H9 (cell line): ENCODE data around the gene SUPT3H. TPM values are rescaled to one million over a fixed set of nuclear protein-coding genes. Genes with fewer than 3 reads are reported as not detected.

Source experiments
- DNase-seq: peaks from one replicate; pipeline ENCODE4 v3.0.0-alpha.2; 2017
- H2AFZ ChIP-seq: one replicate; pipeline ENCODE4 v1.6.1; 2013; ENCODE audit warnings: mild to moderate bottlenecking, low read length, control low read depth, moderate library complexity
- H2AK5ac ChIP-seq: 2 replicates; pipeline ENCODE4 v1.6.1; 2013; ENCODE audit warnings: low read length, control low read depth, mixed read lengths; ENCODE audit not compliant: insufficient read length
- H2BK120ac ChIP-seq: one replicate; pipeline ENCODE4 v1.6.1; 2013; ENCODE audit warnings: low read depth, mild to moderate bottlenecking, low read length, control low read depth, inconsistent platforms; ENCODE audit not compliant: poor library complexity, severe bottlenecking
- H2BK12ac ChIP-seq: 2 replicates; pipeline ENCODE4 v1.6.1; 2013; ENCODE audit warnings: low read length, control low read depth, mixed read lengths, low read depth; ENCODE audit not compliant: insufficient read length
- H2BK15ac ChIP-seq: 2 replicates; pipeline ENCODE4 v1.6.1; 2013; ENCODE audit warnings: low read depth, low read length, control low read depth
- H2BK20ac ChIP-seq: one replicate; pipeline ENCODE4 v1.6.1; 2013; ENCODE audit warnings: low read depth, mild to moderate bottlenecking, low read length, control low read depth, inconsistent platforms; ENCODE audit not compliant: poor library complexity, severe bottlenecking
- H2BK5ac ChIP-seq: 2 replicates; pipeline ENCODE4 v1.6.1; 2013; ENCODE audit warnings: low read length, control low read depth, mixed read lengths; ENCODE audit not compliant: insufficient read length
- H3K14ac ChIP-seq: 2 replicates; pipeline ENCODE4 v1.6.1; 2013; ENCODE audit warnings: low read length, control low read depth; ENCODE audit not compliant: insufficient read depth
- H3K18ac ChIP-seq: 2 replicates; pipeline ENCODE4 v1.6.1; 2013; ENCODE audit warnings: low read depth, mild to moderate bottlenecking, mixed read lengths, low read length, control low read depth; ENCODE audit not compliant: insufficient read length
- H3K23ac ChIP-seq: 2 replicates; pipeline ENCODE4 v1.6.1; 2013; ENCODE audit warnings: low read length, control low read depth, mixed read lengths, low read depth; ENCODE audit not compliant: insufficient read length
- H3K23me2 ChIP-seq: 2 replicates; pipeline ENCODE4 v1.6.1; 2013; ENCODE audit warnings: low read depth, mild to moderate bottlenecking, mixed read lengths, low read length, control low read depth; ENCODE audit not compliant: insufficient read length, poor library complexity, severe bottlenecking
- H3K27ac ChIP-seq: 2 replicates; pipeline ENCODE4 v1.5.1; 2013; ENCODE audit warnings: low read length, control low read depth, mixed read lengths, low read depth; ENCODE audit not compliant: insufficient read length
- H3K27me3 ChIP-seq: 2 replicates; pipeline ENCODE4 v1.6.1; 2013; ENCODE audit warnings: low read length, control low read depth, inconsistent platforms; ENCODE audit not compliant: insufficient read depth
- H3K4ac ChIP-seq: 2 replicates; pipeline ENCODE4 v1.6.1; 2013; ENCODE audit warnings: low read depth, mild to moderate bottlenecking, control low read depth, inconsistent platforms, low read length, moderate library complexity
- H3K4me1 ChIP-seq: 2 replicates; pipeline ENCODE4 v1.6.1; 2013; ENCODE audit warnings: low read length, control low read depth, inconsistent platforms; ENCODE audit not compliant: insufficient read depth
- H3K4me2 ChIP-seq: 2 replicates; pipeline ENCODE4 v1.6.1; 2013; ENCODE audit warnings: low read length, control low read depth, mixed read lengths; ENCODE audit not compliant: insufficient read length, insufficient read depth
- H3K56ac ChIP-seq: 2 replicates; pipeline ENCODE4 v1.6.1; 2013; ENCODE audit warnings: low read depth, mild to moderate bottlenecking, mixed read lengths, low read length, control low read depth; ENCODE audit not compliant: insufficient read length
- H3K79me1 ChIP-seq: 2 replicates; pipeline ENCODE4 v1.6.1; 2013; ENCODE audit warnings: low read depth, mild to moderate bottlenecking, moderate library complexity, low read length, control low read depth, inconsistent platforms; ENCODE audit not compliant: insufficient read depth, poor library complexity, severe bottlenecking
- H3K79me2 ChIP-seq: 2 replicates; pipeline ENCODE4 v1.6.1; 2013; ENCODE audit warnings: low read length, control low read depth, inconsistent platforms; ENCODE audit not compliant: insufficient read depth
- H3K9ac ChIP-seq: 2 replicates; pipeline ENCODE4 v1.6.1; 2013; ENCODE audit warnings: low read length, control low read depth, mixed read lengths; ENCODE audit not compliant: insufficient read length; ENCODE audit errors: extremely low read depth
- H3K9me3 ChIP-seq: one replicate; pipeline ENCODE4 v1.6.1; 2013; ENCODE audit warnings: low read depth, low read length, inconsistent platforms; ENCODE audit not compliant: control insufficient read depth
- H3T11ph ChIP-seq: one replicate; pipeline ENCODE4 v1.6.1; 2013; ENCODE audit warnings: mild to moderate bottlenecking, low read length, control low read depth, inconsistent platforms
- H4K20me1 ChIP-seq: one replicate; pipeline ENCODE4 v1.6.1; 2013; ENCODE audit not compliant: control insufficient read depth, insufficient read length, insufficient read depth
- H4K5ac ChIP-seq: 2 replicates; pipeline ENCODE4 v1.6.1; 2013; ENCODE audit warnings: low read depth, mild to moderate bottlenecking, mixed read lengths, low read length, control low read depth; ENCODE audit not compliant: insufficient read length
- H4K8ac ChIP-seq: replicated peaks from 2 replicates; pipeline ENCODE4 v1.6.1; 2013; ENCODE audit warnings: low read length, control low read depth, mixed read lengths, low read depth; ENCODE audit not compliant: insufficient read length
- H4K91ac ChIP-seq: 2 replicates; pipeline ENCODE4 v1.6.1; 2013; ENCODE audit warnings: low read depth, mild to moderate bottlenecking, moderate library complexity, mixed read lengths, low read length, control low read depth; ENCODE audit not compliant: insufficient read length
- H3K27ac Mint-ChIP-seq, 3 experiments: 2 replicates in 2 of 3; 3 replicates in 1 of 3; pipeline ENCODE4 v1.8.0; 2020 to 2021; ENCODE audit warnings: mixed read lengths in 3 of 3, mild to moderate bottlenecking in 1 of 3, moderate library complexity in 1 of 3
- H3K27me3 Mint-ChIP-seq: 2 replicates; pipeline ENCODE4 v1.8.0; 2021; ENCODE audit warnings: low read depth, mild to moderate bottlenecking, moderate library complexity, mixed read lengths
- H3K36me3 Mint-ChIP-seq, 3 experiments: 2 replicates in 2 of 3; 3 replicates in 1 of 3; pipeline ENCODE4 v1.8.0; 2020 to 2021; ENCODE audit warnings: low read depth in 3 of 3, mixed read lengths in 3 of 3; ENCODE audit not compliant: insufficient read depth in 1 of 3
- H3K4me1 Mint-ChIP-seq, 2 experiments: 2 replicates each; pipeline ENCODE4 v1.8.0; 2020; ENCODE audit warnings: mixed read lengths in 2 of 2
- H3K4me3 Mint-ChIP-seq, 2 experiments: 2 replicates in 1 of 2; 3 replicates in 1 of 2; pipeline ENCODE4 v1.8.0; 2020 to 2021; ENCODE audit warnings: mild to moderate bottlenecking in 2 of 2, mixed read lengths in 2 of 2, moderate library complexity in 1 of 2
- H3K9me3 Mint-ChIP-seq, 2 experiments: 2 replicates in 1 of 2; 3 replicates in 1 of 2; pipeline ENCODE4 v1.8.0; 2020; ENCODE audit warnings: mild to moderate bottlenecking in 2 of 2, mixed read lengths in 2 of 2, moderate library complexity in 1 of 2
- CTCF ChIP-seq: fragments of 200-600 bp; sonication (generic); conservative IDR thresholded peaks from 3 replicates; pipeline ENCODE4 v1.8.0; 2021; ENCODE audit warnings: antibody characterized with exemption, mild to moderate bottlenecking
- WGBS: extraction: QIAGEN DNeasy Blood & Tissue Kit; methylation state at CpG from one replicate; pipeline ENCODE4 v1.1.7; 2013; ENCODE audit warnings: missing lambda C conversion rate, low lambda C conversion rate, mixed read lengths; ENCODE audit not compliant: insufficient read length; ENCODE audit errors: extremely low coverage; 5-methylcytosine and 5-hydroxymethylcytosine counted together
- total RNA-seq: library from RNA; stranded (reverse); gene quantifications from 2 replicates; pipeline ENCODE4 v1.2.1, GENCODE V29; 2021

SUPT3H gene
- total RNA-seq, 1 experiment from 2014 or later = 22.5 TPM

- H3K27ac ChIP-seq = no peak overlapping the region
- no peaks in the 10 kb centered on the region for H3K9me3 Mint-ChIP-seq
- H3K4me2 ChIP-seq = no peak overlapping the region
- H3K56ac ChIP-seq = no peak overlapping the region
- no peak for DNase-seq
- no peak overlapping the region for H4K5ac ChIP-seq
- no peaks in the 10 kb centered on the region for H3K4me1 ChIP-seq
- WGBS = no CpG with 5 or more reads among the region's 1 CpG
- no peak overlapping the region for H2BK120ac ChIP-seq
- TF ChIP-seq CTCF = no peak
- H3T11ph ChIP-seq = no peak overlapping the region
- H4K91ac ChIP-seq = no peak overlapping the region
- no peak overlapping the region for H3K23ac ChIP-seq
- H3K4ac ChIP-seq = no peak overlapping the region
- H4K20me1 ChIP-seq = no peaks in the 10 kb centered on the region
- no peaks in the 10 kb centered on the region for H3K27me3 Mint-ChIP-seq
- H3K27me3 ChIP-seq = no peaks in the 10 kb centered on the region
- H3K23me2 ChIP-seq = no peaks in the 10 kb centered on the region
- H2BK15ac ChIP-seq = no peak overlapping the region
- H4K8ac ChIP-seq = no peak overlapping the region
- no peak overlapping the region for H3K4me3 Mint-ChIP-seq
- H3K18ac ChIP-seq = no peak overlapping the region
- no peak overlapping the region for H2BK20ac ChIP-seq
- H3K36me3 Mint-ChIP-seq = no peaks in the 10 kb centered on the region
- no peaks in the 10 kb centered on the region for H3K79me2 ChIP-seq
- no peak overlapping the region for H2BK5ac ChIP-seq
- H2AFZ ChIP-seq = no peak overlapping the region
- H3K27ac Mint-ChIP-seq = no peak overlapping the region
- no peak overlapping the region for H2AK5ac ChIP-seq
- H3K14ac ChIP-seq = no peak overlapping the region
- H3K4me1 Mint-ChIP-seq = no peaks in the 10 kb centered on the region
- no peak overlapping the region for H2BK12ac ChIP-seq
- no peak overlapping the region for H3K9ac ChIP-seq
- no peaks in the 10 kb centered on the region for H3K9me3 ChIP-seq
- no peaks in the 10 kb centered on the region for H3K79me1 ChIP-seq
These were observed 273.3 kb downstream of the SUPT3H start for GRCh38 chr6:45104429-45104828.
